NCI-H2081 treated with DMSO at 0.1 percent for 48 hours (cell line): Measurements from ENCODE around the gene CLSTN2.
A peak's percentile ranks its signal among the peaks of the same experiment; 100 is the strongest.
"Not testable (repeated sequence)": the region's sequence is repeated elsewhere in the genome, so short reads cannot be mapped to it uniquely, and the experiment has no call there.

ENCODE experiments used
- DNase-seq: peaks from one replicate; lab custom pipeline; 2025; lab: John Stamatoyannopoulos, UW

CLSTN2 gene

GRCh38 chr3:140423146-140423545, 488.2 kb downstream of the CLSTN2 start:
- no peak for DNase-seq

GRCh38 chr3:140423574-140423973, 488.6 kb downstream of the CLSTN2 start:
- DNase-seq: not testable (repeated sequence)

GRCh38 chr3:140424211-140424610, 489.2 kb downstream of the CLSTN2 start:
- DNase-seq: no peak

- no peak for DNase-seq
Observed at GRCh38 chr3:140424726-140425125, 489.7 kb downstream of the CLSTN2 start.

- DNase-seq: no peak
Observed at GRCh38 chr3:140427786-140428185, 492.8 kb downstream of the CLSTN2 start.

- DNase-seq: no peak
Observed at GRCh38 chr3:140428380-140428779, 493.4 kb downstream of the CLSTN2 start.

- no peak for DNase-seq
Observed at GRCh38 chr3:140429791-140430190, 494.8 kb downstream of the CLSTN2 start.

- no peak for DNase-seq
Observed at GRCh38 chr3:140430494-140430893, 495.5 kb downstream of the CLSTN2 start.

- peak; percentile 24 for DNase-seq
Observed at GRCh38 chr3:140432229-140432669, 497.3 kb downstream of the CLSTN2 start.

- DNase-seq: no peak
Observed at GRCh38 chr3:140433431-140433830, 498.4 kb downstream of the CLSTN2 start.

GRCh38 chr3:140434261-140434905, 499.4 kb downstream of the CLSTN2 start:
- DNase-seq: no peak

GRCh38 chr3:140436421-140436820, 501.4 kb downstream of the CLSTN2 start:
- no peak for DNase-seq

- no peak for DNase-seq
Observed at GRCh38 chr3:140438736-140439470, 503.9 kb downstream of the CLSTN2 start.

- no peak for DNase-seq
Observed at GRCh38 chr3:140439527-140439926, 504.5 kb downstream of the CLSTN2 start.

GRCh38 chr3:140440446-140440845, 505.5 kb downstream of the CLSTN2 start:
- no peak for DNase-seq

- no peak for DNase-seq
Observed at GRCh38 chr3:140441006-140441405, 506.0 kb downstream of the CLSTN2 start.

- DNase-seq: no peak
Observed at GRCh38 chr3:140442621-140443020, 507.6 kb downstream of the CLSTN2 start.

GRCh38 chr3:140443073-140443472, 508.1 kb downstream of the CLSTN2 start:
- no peak for DNase-seq

- no peak for DNase-seq
Observed at GRCh38 chr3:140443806-140444205, 508.8 kb downstream of the CLSTN2 start.

- no peak for DNase-seq
Observed at GRCh38 chr3:140446734-140447133, 511.7 kb downstream of the CLSTN2 start.

- DNase-seq: no peak
Observed at GRCh38 chr3:140447136-140447535, 512.2 kb downstream of the CLSTN2 start.

- DNase-seq: no peak
Observed at GRCh38 chr3:140448001-140448400, 513.0 kb downstream of the CLSTN2 start.

GRCh38 chr3:140449413-140450256, 514.6 kb downstream of the CLSTN2 start:
- DNase-seq: no peak
